Measurements from ENCODE around the gene CTNNA2.

GRCh38 chr2:80257450-80257849, 744.6 kb downstream of the CTNNA2 start:
- no peak for TF ChIP-seq ATF6 (CRISPR knock-in tag; IDR thresholded peaks at IDR 0.05)
- no peak for TF ChIP-seq ZNF217 (CRISPR knock-in tag; IDR thresholded peaks at IDR 0.05)
- no peak for TF ChIP-seq SIN3A (IDR thresholded peaks at IDR 0.05; ENCODE audit: borderline replicate concordance in 2 of 2, control insufficient read depth in 1 of 2, low read depth in 2 of 2, low read length in 2 of 2)
- TF ChIP-seq POLR2AphosphoS5 (IDR thresholded peaks at IDR 0.05; ENCODE audit: control insufficient read depth, insufficient read depth, low read depth, low read length) = no peak
- TF ChIP-seq ZNF165 (CRISPR knock-in tag; IDR thresholded peaks at IDR 0.05; ENCODE audit: borderline replicate concordance) = no peak
- TF ChIP-seq ARID2 (IDR thresholded peaks at IDR 0.05) = no peak

All from K562 (cell line).